SHP77 treated with DMSO at 0.1 percent for 48 hours (cell line): ENCODE results near the gene EEA1.

Source experiments
- DNase-seq: peaks from one replicate; lab custom pipeline; 2025; lab: John Stamatoyannopoulos, UW

EEA1 gene

GRCh38 chr12:92886131-92886530 lies 43.0 kb downstream of the EEA1 start:
- DNase-seq, result no peak

DNA sequence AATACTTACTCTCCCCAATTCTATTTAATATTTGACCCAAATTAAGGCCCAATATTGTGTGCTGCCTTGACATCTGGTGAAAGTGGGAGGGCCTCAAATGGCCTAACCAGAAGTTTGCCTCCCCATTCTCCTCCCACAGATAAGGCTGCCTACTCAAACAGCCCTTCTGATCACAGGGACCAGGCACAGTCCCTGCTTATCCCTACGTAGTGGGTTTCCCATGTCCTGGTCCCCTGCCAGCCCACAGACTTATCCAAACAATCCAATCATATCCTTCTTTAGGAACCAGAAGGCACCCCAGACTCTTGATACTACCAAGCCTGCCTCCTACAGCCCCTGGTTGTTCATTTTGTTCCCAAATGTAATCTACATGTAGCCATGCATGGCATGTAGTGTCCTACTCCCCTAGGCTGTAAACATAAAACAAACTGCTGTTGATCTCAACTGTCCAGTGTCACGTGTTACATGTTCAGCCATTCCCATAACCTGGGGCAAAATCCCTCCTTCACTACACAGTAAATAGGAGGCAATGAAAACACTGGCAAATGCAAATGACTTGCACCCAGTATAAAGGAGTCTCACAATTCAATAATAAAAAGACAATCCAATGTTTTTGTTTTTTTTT lies 49.3 kb downstream of the EEA1 start:
- no peak for DNase-seq

- DNase-seq, result no peak
Observed at GRCh38 chr12:92877904-92878303, 51.2 kb downstream of the EEA1 start.

DNA sequence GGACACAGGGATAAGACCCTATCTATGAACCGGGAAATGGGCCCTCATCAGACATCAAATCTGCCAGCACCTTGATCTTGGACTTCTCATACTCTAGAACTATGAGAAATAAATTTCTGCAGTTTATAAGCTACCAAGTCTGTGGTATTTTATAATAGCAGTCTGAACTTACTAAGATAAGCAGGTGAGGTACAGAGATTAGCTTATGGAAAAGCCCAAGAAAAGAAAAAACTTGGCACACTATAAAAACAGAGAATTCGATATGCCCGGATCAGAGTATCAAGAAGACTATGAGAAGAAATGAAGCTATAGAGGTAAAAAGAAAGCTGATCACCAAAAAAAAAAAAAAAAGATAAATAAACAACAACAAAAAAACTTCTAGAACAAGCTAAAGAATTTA lies 52.6 kb downstream of the EEA1 start:
- DNase-seq, result no peak

DNA sequence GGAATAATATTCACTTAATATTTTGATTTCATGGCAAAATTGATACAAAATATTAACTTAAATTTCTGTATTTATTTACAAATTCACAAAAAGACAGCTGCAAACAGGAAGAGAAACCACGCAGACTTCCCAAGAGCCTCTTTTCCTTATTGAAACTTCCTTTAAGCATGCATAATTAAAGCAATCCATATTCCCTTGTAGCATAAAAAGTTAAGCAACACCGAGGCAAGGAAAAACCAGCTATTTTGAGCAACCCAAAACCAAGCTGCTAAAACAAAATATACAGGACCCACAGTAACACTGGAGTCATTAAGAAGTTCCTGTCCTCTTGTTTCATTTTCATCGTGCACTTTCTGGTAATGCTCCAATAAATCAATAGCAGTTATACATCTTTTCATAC lies 58.0 kb downstream of the EEA1 start:
- no peak for DNase-seq

- DNase-seq, result no peak
Observed at GRCh38 chr12:92866418-92866817, 62.7 kb downstream of the EEA1 start.

GRCh38 chr12:92863251-92863650 lies 65.8 kb downstream of the EEA1 start:
- no peak for DNase-seq

GRCh38 chr12:92861381-92861780 lies 67.7 kb downstream of the EEA1 start:
- no peak for DNase-seq

GRCh38 chr12:92860521-92860920 lies 68.6 kb downstream of the EEA1 start:
- DNase-seq, result no peak

- no peak for DNase-seq
Observed at GRCh38 chr12:92859650-92860386, 69.3 kb downstream of the EEA1 start.

- no peak for DNase-seq
Observed at GRCh38 chr12:92857818-92858217, 71.3 kb downstream of the EEA1 start.

GRCh38 chr12:92854344-92854743 lies 74.8 kb downstream of the EEA1 start:
- no peak for DNase-seq

- no peak for DNase-seq
Observed at GRCh38 chr12:92848740-92849139, 80.4 kb downstream of the EEA1 start.

DNA sequence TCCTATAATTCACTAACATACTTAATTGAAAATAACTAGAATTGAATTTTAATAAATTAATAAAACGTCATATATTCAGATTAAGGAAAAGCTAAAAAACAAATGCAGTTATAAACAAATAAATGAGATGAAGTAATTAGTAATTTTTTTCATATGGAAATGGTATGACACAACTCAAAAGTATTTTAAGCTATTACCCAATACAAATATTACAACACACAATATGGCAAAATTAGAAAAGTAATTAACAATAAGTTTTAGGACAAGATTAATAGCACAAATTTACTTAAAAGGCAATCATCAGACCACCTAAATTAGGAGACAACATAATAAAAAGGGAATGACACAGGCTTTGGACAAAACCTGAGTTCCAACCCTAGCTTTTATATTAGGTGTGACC lies 81.7 kb downstream of the EEA1 start:
- no peak for DNase-seq

GRCh38 chr12:92845329-92845728 lies 83.8 kb downstream of the EEA1 start:
- DNase-seq, result no peak

- DNase-seq, result no peak
Observed at GRCh38 chr12:92844151-92844763, 84.8 kb downstream of the EEA1 start.

GRCh38 chr12:92829686-92830282 lies 99.3 kb downstream of the EEA1 start:
- no peak for DNase-seq

DNA sequence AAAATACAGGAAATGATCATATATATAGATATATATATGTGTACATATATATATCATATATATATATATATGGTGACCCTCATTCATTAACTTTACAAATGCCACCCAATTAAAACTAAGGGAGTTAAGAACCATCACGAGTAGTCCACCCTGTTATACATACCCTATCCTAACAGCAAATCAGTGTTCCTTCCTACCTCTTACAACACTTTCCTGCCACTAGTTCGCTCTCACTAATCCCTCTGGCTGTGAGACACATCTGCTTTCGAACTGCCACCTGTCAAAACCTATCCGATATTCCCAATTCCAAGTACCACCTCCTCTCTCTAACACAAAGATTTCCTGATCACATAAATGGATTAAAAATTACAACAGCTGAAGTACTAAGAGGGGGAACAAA lies 100.5 kb downstream of the EEA1 start:
- no peak for DNase-seq

DNA sequence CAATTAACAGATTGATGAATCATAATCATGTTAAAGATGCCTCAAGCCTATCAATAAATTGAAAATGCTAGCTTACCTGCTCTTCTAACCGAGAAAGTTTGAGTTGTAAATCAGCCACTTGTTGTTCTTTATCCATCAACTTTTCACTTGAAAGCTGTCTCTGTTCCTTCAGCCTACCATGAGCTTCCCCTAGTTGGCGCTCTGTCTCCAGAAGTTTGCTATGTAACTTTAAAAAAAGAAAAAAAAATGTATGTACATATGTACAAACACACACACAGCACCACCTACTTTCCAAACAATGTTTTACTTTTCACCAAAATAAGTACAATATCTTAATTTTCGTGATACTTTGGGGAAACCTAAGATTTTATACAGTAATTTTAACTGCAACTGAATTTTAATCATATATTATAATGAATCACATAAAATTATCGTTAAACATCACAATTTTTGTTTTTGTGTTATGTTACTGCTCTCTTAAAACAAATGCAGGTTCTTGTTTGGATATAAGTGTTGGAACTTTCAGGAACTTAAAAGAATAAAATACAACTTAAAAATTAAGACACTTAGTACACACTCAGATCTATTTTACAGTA lies 101.2 kb downstream of the EEA1 start:
- no peak for DNase-seq

GRCh38 chr12:92821142-92821541 lies 108.0 kb downstream of the EEA1 start:
- no peak for DNase-seq

DNA sequence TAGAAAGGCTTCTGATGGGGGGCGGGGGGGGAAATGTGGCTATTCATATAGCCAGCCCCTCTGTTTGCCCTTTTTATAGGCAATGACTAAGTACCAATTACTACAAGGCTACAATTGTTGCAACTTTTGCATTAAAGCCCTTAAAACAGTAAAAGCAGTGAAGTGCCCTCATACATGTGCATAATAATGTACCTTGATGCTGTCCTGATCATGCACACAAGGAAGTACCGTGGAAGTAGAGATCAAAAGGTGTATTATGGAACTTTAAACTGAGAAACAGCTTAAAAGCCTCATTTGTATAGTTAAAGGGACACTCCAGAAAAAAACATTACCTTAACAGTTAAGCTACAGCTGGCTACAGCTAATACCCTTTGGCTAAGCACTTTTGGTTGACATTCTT lies 114.5 kb downstream of the EEA1 start:
- DNase-seq, result no peak

DNA sequence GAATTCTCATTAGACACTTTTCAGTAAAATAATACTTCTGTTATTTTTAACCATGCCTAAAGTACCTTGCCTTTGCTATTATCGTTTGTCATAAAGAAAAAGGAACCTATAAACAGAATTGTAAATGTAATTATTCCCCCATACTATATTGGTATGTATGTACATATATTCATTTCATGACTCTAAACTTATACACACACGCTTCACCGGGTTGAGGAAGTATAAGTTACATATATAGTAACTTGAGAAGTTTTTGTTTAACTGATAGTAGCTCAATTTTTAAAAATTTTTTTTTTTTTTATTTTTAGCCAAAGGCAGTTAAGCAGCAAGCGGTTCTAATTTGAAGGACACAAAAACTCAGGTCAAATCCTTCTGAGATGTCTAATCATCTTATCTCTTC lies 118.7 kb downstream of the EEA1 start:
- no peak for DNase-seq

- no peak for DNase-seq
Observed at GRCh38 chr12:92803903-92804302, 125.2 kb downstream of the EEA1 start.
